Activated T-helper 1 cell treated with anti-CD3 and anti-CD28 coated beads, Interleukin-2, amount 50 U/mL, for 16 hours (primary cell): ENCODE data around the gene PPP2R2D.
"Not testable (repeated sequence)": the region's sequence is repeated elsewhere in the genome, so short reads cannot be mapped to it uniquely, and the experiment has no call there.

Source experiments
- DNase-seq, 2 donors: peaks; one replicate each; pipeline ENCODE4 v3.0.0-alpha.2; 2020; ENCODE audit warnings: low read depth in 1 of 2, low spot score in 1 of 2

PPP2R2D gene

DNA sequence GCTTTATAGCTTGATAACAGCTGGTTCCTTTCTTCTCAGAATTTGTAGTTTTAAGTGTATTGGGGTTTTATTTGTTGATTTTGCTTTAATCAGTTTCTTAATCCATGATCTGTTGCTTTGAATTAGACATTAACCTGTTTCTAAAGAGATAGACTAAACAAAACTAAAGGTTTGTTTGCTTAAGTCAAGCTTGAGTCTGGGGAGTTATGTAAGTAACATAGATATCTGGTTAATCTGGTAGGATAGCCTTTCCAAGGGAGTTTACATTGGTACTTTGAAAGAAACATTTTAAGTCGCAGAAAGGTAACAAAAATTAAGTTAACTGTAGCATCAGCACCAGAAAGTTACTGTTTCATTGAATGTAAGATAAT lies 5.4 kb downstream of the PPP2R2D start:
- DNase-seq, result no peak

DNA sequence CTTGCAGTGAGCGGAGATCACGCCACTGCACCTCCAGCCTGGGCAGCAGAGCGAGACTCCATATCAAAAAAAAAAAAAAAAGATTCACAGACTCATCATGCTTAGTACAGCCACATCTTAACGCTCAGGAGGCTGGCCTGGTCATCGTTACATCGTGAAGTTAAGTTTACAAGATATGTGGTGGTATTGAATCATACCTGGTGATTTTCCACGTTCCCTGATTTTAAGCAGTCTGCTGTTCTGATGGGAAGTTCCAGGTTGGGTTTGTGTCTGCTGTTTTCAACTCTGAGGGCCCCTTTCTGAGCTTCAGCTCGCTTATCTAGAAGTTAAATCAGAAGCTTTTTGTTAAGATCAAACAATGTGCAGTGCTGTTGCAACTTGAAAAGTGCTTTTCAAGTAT lies 6.9 kb downstream of the PPP2R2D start:
- DNase-seq, result no peak

DNA sequence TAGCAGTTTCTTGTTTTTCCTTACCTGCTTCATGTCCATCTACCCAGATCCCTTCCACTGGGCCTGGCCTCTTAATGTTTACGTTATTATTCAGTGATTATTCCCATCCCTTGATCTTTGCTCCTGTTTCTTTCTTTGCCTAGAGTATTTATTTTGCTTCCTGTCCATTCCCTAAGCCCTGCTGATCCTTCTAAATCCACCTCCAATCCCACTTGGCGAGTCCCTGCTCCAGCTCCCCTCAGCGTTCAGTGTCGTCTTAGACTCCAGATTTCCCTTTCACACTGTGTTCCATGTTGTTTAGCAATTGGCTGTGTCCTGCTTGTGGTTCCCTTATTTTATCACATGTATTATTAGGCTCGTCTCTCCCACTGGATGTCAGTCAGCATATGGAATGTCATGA lies 7.3 kb downstream of the PPP2R2D start:
- DNase-seq, result no peak

DNA sequence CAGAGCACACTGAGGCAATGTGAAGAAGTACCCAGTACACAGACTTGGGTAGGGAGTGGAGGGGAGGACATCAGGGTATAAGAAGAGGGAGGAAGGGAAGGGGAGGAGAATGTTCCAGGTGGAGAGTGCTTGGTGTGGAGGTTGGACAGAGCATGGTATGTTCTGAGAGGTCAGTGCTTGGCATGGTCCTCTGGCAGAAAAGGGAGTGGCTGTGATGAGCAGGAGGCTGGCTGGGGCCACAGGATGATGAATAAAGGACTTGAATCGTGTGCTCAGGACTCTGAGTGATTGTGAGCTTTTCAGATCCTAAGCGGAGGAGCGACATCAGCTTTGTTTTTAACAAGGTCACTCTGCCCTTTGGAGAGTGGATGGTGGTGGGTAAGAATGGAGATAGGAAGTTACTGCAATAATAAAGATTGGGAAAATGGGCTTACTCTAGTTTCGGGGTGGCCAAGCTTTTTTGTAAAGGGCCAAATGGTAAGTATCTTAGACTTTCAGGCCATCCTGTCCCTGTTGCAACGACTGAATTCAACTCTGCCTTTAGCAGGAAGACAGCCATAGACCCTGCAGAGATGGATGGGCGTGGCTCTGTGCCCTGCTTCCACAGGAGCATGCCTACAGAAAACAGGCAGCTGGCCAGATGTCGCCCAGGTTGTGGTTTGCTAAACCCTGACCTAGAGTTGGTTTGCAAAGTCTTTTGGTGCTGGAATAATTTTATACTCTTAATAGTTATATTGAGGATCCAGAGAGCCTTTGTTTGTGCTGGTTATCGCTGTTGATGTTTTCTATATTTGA lies 8.4 kb downstream of the PPP2R2D start:
- no peak for DNase-seq

DNA sequence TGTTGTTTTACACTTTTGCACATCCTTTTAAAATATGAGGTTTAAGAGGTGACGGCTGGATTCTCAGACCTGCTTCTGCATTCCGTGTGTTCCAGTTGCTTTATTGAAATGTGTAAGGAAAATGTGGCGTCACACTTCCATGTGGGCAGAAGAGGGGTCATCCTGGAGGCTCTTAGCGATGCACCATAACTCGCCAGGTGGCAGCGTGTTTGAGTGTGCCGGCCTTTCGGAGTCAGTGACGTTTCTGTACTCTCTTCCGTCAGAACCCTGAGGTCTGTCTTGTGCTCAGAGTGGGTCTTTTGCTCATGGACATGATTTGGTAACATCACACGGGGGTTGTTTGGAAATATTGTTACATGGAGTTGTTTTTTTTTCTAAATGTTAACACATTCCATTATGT lies 9.1 kb downstream of the PPP2R2D start:
- no peak for DNase-seq

DNA sequence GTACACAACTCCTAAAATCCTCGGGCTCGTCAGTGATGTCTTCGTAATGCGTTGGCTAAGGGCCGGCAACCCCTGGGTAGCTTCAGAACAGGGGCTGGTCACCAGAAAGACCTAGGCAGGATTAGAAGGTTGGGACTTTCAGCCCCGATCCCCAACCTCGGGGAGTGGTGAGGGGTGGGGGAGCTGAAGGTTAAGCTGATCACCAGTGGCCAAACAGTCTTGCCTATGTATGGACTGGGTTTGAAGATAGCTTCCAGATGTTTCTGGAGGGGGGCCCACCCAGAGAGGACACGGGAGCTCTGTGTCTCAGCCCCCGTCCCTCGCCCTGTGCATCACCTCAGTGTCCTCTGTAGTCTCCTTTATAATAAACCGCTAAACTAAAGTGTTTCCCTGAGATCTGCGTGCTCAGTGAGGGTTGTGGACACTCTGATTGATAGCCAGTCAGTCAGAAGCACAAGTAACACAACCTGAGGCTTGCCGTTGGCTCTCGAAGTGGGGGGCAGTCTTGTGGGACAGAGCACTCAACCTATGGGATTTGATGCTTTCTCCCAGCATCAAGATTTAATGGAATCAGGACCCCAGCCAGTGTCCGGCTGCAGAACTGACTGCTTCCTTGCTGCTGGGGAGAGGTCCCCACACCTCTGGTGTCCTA lies 10.0 kb downstream of the PPP2R2D start:
- no peak for DNase-seq

DNA sequence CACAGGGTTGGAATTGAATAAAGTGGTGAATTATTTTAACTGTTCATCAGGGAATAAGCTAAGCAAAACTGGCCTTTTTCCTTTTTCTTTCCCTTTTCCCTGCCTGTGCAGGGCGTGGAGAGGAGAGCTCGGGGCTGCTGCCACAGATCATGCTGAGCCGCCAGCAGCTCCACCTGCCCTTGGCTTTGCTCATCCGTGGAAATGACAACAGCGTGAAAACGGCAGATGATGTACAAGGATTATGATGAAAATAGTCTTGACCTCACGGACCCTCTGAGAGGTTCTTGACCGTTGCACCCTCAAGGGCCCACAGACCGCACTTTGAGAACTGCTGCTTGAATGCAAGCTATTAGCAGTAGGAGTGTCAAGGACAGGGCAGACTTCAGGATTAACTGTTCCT lies 10.6 kb downstream of the PPP2R2D start:
- no peak for DNase-seq

DNA sequence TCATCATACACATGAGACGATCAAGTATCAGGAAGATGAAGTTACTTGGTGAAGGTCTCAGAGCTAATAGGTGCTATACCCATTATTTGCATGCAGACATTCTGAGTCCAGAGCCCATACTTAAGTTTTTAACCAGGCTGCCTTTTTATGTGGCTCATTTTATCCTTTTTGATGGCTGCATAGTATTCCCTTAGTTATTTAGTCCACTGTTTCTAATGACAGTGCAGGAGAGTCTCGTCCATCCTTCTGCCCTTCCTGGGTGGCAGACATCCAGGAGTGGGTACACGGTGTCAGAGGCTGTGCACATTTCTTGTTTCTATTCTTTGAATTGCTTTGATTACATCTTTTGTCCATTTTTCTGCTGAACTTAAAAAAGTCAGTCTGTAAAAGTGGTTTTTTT lies 11.8 kb downstream of the PPP2R2D start:
- no peak for DNase-seq

DNA sequence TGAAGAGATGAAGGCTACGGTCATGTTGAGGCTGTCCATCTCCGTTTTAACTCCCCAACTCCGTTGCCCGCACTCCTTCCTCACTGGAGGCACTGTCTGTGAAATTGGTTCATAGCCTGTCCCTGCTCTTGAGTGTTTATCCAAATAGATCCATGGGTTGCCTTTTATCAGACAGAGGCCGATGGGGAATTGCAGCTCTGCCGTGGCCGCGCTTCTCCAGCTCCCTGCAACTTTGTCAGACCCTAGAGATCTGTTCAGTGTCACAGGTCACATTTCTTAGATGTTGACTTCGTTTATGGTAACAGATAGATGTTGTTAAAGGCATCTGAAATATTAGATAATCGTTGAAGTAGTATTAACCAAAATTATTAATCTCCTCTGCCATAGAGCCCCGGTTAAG lies 14.7 kb downstream of the PPP2R2D start:
- DNase-seq, result no peak

DNA sequence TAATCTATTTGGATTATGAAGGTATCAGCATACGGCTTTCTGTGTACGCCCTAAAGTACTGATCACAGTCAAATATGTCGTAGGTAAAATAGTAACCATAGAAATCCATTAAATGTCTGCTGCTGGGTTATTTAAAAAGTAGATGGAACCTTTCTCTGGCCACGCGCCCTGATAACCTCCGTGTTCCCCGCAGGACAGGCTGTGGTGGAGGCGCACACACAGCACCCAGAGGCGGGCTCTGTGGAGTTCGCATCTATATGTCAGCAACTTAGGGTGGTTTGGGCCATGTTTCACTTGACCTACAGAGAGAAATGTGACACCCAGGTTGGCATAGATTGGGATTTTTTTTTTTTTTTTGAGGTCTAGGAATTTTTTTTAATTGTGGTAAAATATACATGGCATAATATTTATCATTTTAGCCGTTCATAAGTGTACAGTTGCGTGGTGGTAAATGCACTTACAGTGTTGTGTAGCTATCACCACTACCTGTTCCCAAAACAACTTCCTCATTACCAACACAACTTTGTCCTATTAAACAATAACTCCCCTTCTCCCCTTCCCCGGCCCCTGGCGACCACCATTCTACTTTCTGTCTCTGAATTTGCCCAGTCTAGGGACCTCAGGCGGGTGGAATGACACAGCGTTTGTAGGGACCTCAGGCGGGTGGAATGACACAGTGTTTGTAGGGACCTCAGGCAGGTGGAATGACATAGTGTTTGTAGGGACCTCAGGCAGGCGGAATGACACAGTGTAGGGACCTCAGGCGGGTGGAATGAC lies 15.4 kb downstream of the PPP2R2D start:
- DNase-seq, result no peak

DNA sequence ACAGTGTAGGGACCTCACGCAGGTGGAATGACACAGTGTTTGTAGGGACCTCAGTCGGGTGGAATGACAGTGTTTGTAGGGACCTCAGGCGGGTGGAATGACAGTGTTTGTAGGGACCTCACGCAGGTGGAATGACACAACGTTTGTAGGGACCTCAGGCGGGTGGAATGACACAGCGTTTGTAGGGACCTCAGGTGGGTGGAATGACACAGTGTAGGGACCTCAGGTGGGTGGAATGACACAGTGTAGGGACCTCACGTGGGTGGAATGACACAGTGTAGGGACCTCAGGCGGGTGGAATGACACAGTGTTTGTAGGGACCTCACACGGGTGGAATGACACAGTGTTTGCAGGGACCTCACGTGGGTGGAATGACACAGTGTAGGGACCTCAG lies 16.0 kb downstream of the PPP2R2D start:
- DNase-seq, result not testable (repeated sequence)

DNA sequence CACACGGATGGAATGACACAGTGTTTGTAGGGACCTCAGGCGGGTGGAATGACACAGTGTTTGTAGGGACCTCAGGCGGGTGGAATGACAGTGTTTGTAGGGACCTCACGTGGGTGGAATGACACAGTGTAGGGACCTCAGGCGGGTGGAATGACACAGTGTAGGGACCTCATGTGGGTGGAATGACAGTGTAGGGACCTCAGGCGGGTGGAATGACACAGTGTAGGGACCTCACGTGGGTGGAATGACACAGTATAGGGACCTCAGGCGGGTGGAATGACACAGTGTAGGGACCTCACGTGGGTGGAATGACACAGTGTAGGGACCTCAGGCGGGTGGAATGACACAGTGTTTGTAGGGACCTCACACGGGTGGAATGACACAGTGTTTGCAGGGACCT lies 16.7 kb downstream of the PPP2R2D start:
- DNase-seq, result not testable (repeated sequence)

DNA sequence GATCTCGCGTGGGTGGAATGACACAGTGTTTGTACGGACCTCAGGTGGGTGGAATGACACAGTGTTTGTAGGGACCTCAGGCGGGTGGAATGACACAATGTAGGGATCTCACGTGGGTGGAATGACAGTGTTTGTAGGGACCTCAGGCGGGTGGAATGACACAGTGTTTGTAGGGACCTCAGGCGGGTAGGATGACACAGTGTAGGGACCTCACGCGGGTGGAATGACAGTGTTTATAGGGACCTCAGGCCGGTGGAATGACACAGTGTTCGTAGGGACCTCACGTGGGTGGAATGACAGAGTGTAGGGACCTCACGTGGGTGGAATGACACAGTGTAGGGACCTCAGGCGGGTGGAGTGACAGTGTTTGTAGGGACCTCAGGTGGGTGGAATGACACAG lies 18.7 kb downstream of the PPP2R2D start:
- not testable (repeated sequence) for DNase-seq

DNA sequence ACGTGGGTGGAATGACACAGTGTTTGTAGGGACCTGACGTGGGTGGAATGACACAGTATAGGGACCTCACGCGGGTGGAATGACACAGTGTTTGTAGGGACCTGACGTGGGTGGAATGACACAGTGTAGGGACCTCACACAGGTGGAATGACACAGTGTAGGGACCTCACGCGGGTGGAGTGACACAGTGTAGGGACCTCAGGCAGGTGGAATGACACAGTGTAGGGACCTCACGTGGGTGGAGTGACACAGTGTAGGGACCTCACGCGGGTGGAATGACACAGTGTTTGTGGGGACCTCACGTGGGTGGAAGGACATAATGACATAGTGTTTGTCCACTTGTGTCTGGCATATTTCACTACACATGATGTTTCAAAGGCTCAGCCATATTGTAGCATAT lies 19.3 kb downstream of the PPP2R2D start:
- DNase-seq, result no peak

DNA sequence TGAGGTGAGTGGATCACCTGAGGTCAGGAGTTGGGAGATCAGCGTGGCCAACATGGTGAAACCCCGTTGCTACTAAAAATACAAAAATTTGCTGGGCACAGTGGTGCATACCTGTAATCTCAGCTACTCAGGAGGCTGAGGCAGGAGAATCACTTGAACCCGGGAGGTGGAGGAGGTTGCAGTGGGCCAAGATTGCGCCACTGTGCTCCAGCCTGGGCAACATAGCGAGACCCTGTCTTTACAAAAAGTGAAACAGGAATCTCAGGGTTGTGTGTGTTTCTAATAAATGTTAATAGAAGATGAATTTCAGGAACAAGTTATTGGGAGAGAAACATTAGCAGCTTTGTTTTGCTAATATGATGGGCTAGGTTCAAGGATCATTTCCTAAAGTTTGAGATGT lies 19.9 kb downstream of the PPP2R2D start:
- no peak for DNase-seq

DNA sequence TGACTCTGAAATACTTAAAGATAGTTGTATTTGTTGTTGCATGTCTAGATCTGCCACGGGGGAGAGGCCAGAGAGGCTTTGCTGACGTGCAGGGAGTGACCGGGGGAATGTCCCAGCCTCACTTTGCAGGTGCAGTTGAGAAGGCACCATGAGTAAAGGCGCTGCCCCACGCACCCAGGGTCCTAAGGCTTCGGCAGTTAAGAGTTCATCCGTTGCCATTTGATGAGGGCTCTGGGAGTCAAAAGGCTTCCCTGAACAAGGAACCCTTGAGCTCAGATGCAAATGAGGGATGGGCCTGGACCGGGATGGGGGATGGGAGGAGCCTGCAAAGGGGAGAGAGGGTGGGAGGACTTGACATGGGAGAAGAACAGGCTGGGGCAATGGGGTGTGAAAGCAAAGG lies 20.4 kb downstream of the PPP2R2D start:
- no peak for DNase-seq

DNA sequence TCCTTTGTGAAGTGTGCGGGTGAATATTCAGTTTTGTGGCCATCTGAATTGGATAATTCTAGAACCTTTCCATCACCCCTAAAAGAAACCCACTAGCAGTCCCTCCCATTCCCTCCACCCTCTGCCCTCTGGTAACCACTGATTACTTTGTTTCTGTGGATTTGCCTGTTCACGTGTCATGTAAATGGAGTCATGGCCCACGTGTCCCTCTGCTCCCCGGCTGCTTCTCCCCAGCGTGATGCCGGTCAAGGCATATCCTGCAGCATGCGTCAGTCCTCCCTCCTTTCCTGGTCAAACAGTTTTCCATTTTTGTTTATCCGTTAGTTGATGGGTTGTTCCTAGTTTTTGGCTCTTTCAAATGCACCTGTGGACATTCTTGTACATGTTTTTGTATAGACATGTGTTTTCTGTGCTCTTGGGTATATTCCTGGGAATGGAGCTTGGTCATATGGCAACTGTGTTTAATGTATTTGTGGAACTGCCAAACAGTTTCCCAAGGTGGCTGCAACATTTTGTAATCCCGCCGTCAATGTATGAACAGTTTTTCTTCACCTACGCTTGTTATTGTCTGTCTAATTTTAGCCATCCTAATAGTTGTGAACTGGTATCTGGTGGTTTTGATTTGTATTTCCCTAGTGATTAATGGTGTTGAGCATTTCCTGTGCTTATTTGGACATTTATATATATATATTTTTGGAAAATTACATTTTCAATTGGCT lies 22.4 kb downstream of the PPP2R2D start:
- DNase-seq, result no peak

DNA sequence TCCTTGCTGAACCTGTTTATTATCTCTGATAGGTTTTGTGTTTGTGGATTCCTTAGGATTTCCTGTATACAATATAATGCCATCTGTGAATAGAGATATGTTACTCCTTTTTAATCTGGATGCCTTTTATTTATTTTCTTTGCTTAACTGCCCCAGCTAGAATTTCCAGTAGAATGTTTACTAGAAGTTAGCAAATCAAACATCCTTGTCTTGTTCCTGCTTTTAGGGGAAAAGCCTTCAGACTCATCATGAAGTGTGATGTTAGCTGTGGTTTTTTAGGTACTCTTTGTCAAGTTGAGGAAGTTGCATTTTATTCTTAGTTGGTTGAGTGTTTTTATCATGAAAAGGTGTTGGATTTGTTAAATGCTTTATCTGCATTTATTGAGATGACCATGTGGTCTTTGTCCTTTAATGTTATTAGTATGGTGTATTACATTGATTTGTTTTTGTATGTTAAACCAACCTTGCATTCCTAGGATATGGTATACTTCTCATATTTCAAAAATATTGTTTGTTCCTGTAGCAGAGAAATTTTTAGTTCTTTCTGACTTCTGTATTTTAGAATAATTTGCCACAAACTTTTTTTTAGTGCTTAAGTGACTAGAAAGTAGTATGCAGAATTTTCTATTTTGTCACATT lies 24.3 kb downstream of the PPP2R2D start:
- no peak for DNase-seq

DNA sequence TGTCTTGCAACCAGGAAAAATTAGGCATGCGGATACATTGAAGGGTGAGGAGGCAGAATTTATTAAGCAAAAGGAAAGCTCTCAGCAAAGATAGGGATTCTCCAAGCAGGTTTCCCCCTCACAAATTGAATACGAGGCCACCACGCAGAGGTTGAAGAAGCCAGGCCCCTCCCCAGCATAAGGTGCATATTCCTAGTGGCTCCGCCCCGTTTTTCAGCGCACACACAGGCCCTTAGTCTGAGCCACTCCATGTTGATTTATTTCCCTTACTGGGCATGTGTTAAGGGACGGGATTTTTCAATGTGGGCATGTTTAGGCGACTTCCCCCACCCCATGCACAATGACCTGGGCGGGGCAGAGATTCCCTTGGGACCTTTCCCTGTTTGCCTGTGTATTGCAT lies 24.9 kb downstream of the PPP2R2D start:
- DNase-seq, result no peak

DNA sequence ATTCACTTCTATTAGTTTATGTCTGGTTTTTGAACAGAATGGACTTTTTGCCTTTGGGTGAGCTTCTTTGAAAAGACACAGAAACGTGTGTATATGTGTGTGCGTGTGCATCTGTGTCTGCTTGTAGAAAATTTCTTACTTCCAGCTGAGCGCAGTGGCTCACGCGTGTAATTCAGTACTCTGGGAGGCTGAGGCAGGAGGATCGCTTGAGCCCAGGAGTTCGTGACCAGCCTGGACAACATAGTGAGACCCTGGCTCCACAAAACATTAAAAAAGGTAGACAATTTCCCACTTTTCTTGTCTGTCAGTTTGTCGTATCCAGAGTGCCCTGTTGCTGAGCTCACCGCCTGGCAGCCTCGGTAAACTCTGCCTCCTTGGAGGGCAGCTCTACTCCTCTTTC lies 25.4 kb downstream of the PPP2R2D start:
- DNase-seq, result no peak
